Heart right ventricle (tissue), 16 donors: Measurements from ENCODE around the gene TIAL1. TPM values are rescaled to one million over a fixed set of nuclear protein-coding genes. Genes with fewer than 3 reads are reported as not detected.

Experiments
- ATAC-seq, 8 donors: fragments of 200-7000 bp; cut with Tn5 transposase; one replicate each; pipeline ENCODE4 v1.9.1; 2020; ENCODE audit warnings: mild to moderate bottlenecking in 8 of 8, moderate library complexity in 8 of 8, moderate number of reproducible peaks in 1 of 8
- DNase-seq, 2 donors: peaks; one replicate each; pipeline ENCODE4 v3.0.0-alpha.2; 2020
- H3K27ac ChIP-seq, 10 donors: fragments of 200-600 bp; sonication (generic) in 2 of 10; one replicate each; pipeline versions ENCODE4 v1.5.0 to v1.8.0; 2020 to 2022; ENCODE audit warnings: mild to moderate bottlenecking in 3 of 10
- H3K27me3 ChIP-seq, 7 donors: fragments of 200-600 bp; one replicate each; pipeline ENCODE4 v1.8.0; 2021 to 2022; ENCODE audit warnings: mild to moderate bottlenecking in 2 of 7
- H3K36me3 ChIP-seq, 9 donors: fragments of 200-600 bp; sonication (generic) in 1 of 9; one replicate each; pipeline versions ENCODE4 v1.5.0 to v1.8.0; 2020 to 2022; ENCODE audit warnings: mild to moderate bottlenecking in 2 of 9
- H3K4me1 ChIP-seq, 9 donors: fragments of 200-600 bp; sonication (generic) in 1 of 9; one replicate each; pipeline versions ENCODE4 v1.5.0 to v1.8.0; 2020 to 2022; ENCODE audit warnings: mild to moderate bottlenecking in 4 of 9
- H3K4me3 ChIP-seq, 10 donors: fragments of 200-600 bp; sonication (generic) in 2 of 10; one replicate each; pipeline versions ENCODE4 v1.5.0 to v1.8.0; 2020 to 2022; ENCODE audit warnings: mild to moderate bottlenecking in 7 of 10, moderate library complexity in 2 of 10
- H3K9me3 ChIP-seq, 11 donors: fragments of 200-600 bp in 10 of 11; sonication (generic) in 2 of 11; one replicate each; pipeline versions ENCODE4 v1.5.0 to v1.8.0; 2013 to 2022; ENCODE audit warnings: mild to moderate bottlenecking in 2 of 11, control low read depth in 1 of 11, moderate library complexity in 1 of 11
- CTCF ChIP-seq, 9 donors: fragments of 200-600 bp; sonication (generic) in 2 of 9; IDR thresholded peaks; one replicate each; pipeline versions ENCODE4 v1.5.0 to v1.8.0; 2021 to 2022; ENCODE audit warnings: antibody characterized with exemption in 9 of 9, mild to moderate bottlenecking in 5 of 9, moderate library complexity in 1 of 9
- WGBS, 2 donors: extraction: QIAGEN DNeasy Blood & Tissue Kit; methylation state at CpG; one replicate each; pipeline ENCODE4 v1.1.7; 2013; ENCODE audit warnings: inconsistent platforms in 1 of 2; 5-methylcytosine and 5-hydroxymethylcytosine counted together
- intact Hi-C, 10 donors: fragments of 100-400 bp; cut with DNase I; formaldehyde crosslinking; loops; one replicate each; pipeline versions ENCODE4 v1.11.1 to v1.14.2; 2022
- polyA plus RNA-seq, 2 donors: library from polyadenylated mRNA; stranded (reverse); fragments of 200-250 nt; gene quantifications; one replicate each; pipeline ENCODE4 v1.2.3, GENCODE V29; 2013
- total RNA-seq, 10 donors: library from RNA; stranded (reverse); fragmentation: NEBNext Ultra II Directional in 3 of 10; extraction: Animal tissue kit (Norgen Biotek cat#: 25700) in 3 of 10; gene quantifications; one replicate each; pipeline versions ENCODE4 v1.2.1 to v1.2.4, GENCODE V29; 2021 to 2023
- donor health status: Arrhythmogenic right ventricular cardiomyopathy.
- donor health status: ischemic (EF 13 %, LVEDD 7.1; RV severe dilation, severe dysfunction).
- donor health status: healthy with polysubstance abuse.
- donor health status: DM: no; HTN: yes; CAD: no.
- donor health status: DM: no; HTN: no; CAD: no.
- donor health status: ischemic (EF 25% LVEDD 6.9; RV normal size, moderate dysfunction).
- donor health status: ischemic (EF 25% LVEDD 5.7; RV mildly dilated, moderate dysfunction).
- donor health status: healthy.
- donor health status: DM: yes; HTN: yes; CAD: no.
- donor health status: Ischemic cardiomyopathy.
- donor health status: ischemic (EF 35%, LVEDD 5.7; RV mildly dilated, moderate dysfunction).
- donor health status: nonischemic (EF 11% LVEDD 7.7; RV severe dilation, severe dysfunction).
- donor health status: DM: yes; HTN: yes; CAD: no.
- donor health status: PGD.
- donor health status: ischemic (EF 29% LVEDD 5.4; RV normal size, mild dysfunction).
- donor health status: nonischemic (EF 23%, LVEDD 6.1; RV moderate dilation, normal function).

Gene TIAL1
- total and polyA plus RNA-seq, 12 donors = 35.9 to 94.6 (median 69.9) TPM

DNA sequence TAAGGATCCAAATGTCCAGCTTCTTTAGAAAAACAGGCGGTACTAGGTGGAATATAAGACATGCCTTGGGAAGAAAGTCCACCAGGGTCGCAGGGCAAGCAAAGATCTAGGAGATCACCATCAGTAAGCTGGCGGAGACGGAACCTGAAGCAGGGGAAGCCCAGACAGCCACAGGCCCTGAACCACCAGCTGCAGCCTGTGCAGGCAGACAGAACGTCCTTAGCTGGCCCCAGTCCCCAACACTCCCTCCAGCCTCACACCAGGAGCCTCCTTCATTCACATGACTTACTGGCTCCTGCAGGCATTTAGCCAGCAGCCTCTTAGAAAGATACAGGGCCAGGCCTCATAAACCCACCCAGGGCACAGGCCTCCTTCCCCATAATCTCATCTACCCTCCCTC lies 71.6 kb downstream of the TIAL1 start:
- intact Hi-C loops = no loop called here

GRCh38 chr10:119524720-119525070 lies 72.1 kb downstream of the TIAL1 start:
- DNase-seq (no peak), ATAC-seq (no peak)
- Histone ChIP-seq H3K27me3 (peaks cover 0 to 6% (median 0%) of the 10 kb centered on the region in 7 donors), H3K36me3 (peaks cover 0 to 50% (median 0%) of the 10 kb centered on the region in 9 donors), H3K9me3 (no peaks in the 10 kb centered on the region), H3K27ac (no peak overlapping the region), H3K4me3 (no peak overlapping the region), H3K4me1 (peaks cover 0 to 7% (median 0%) of the 10 kb centered on the region in 9 donors)
- TF ChIP-seq CTCF (IDR thresholded peaks at IDR 0.05) = no peak
- intact Hi-C loops = no loop called here
- WGBS, 2 donors = 93 to 94% methylated on average over 13 of the region's 13 CpGs

More for the DNA sequence above, 71.6 kb downstream of the TIAL1 start:
- TF ChIP-seq CTCF (IDR thresholded peaks at IDR 0.05) = no peak
- 89 to 97% methylated on average over 5 of the region's 5 CpGs for WGBS, 2 donors
- H3K27me3 ChIP-seq = peaks cover 0 to 4% (median 0%) of the 10 kb centered on the region in 7 donors
- ATAC-seq = no peak
- H3K36me3 ChIP-seq = peaks cover 0 to 50% (median 0%) of the 10 kb centered on the region in 9 donors
- H3K4me3 ChIP-seq = no peak overlapping the region
- peaks cover 0 to 7% (median 0%) of the 10 kb centered on the region in 9 donors for H3K4me1 ChIP-seq
- H3K9me3 ChIP-seq = no peaks in the 10 kb centered on the region
- DNase-seq = no peak
- H3K27ac ChIP-seq = no peak overlapping the region

DNA sequence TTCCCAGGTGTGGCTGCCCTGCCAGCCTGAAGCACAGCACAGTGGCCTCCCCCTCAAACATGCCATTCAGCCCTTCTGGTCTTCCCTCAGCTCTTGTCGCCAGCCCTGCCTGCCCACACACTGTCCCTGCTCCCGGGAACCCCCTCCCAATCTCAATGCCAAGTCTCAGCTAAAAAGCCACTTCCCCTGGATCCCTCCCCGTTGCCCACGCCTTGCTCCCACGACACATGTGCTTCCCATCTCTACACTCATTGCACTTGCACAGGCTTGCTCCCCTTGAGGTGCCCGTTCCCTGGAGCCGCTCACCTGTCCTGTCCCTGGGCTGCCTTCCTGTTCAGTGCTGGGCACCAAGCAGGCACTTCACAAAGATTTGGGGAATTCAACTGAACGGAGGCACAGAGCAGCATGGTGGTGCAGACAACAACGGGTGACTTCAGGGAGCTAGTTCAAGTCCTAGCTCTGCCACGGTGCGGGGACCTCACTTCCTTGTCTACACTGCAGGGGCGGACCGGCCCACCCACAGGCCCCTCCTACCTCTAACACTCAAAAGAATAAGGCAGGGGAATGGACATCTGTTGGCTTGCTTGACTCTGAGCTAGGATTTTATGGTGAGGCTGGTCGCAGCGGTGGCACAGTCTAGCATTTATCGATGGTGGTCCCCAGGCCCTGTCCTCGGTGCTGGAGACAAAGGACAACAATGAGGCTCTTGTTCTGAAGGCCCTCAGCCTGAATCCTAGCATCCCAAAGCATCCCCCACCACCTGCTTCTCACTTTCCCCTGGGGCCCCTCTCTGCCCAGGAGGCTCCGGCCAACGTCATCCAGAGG lies 72.7 kb downstream of the TIAL1 start:
- H3K27me3 ChIP-seq = peaks cover 0 to 6% (median 0%) of the 10 kb centered on the region in 7 donors
- H3K36me3 ChIP-seq = peaks cover 0 to 50% (median 0%) of the 10 kb centered on the region in 9 donors
- H3K4me3 ChIP-seq = no peak overlapping the region
- TF ChIP-seq CTCF (IDR thresholded peaks at IDR 0.05) = no peak
- peak in 3 of 8 donors; percentile 12 to 43 (median 40) for ATAC-seq
- no peak overlapping the region for H3K27ac ChIP-seq
- no peaks in the 10 kb centered on the region for H3K9me3 ChIP-seq
- no peak for DNase-seq
- intact Hi-C loops = no loop called here
- 93 to 95% methylated on average over 19 of the region's 19 CpGs for WGBS, 2 donors
- peaks cover 0 to 7% (median 0%) of the 10 kb centered on the region in 9 donors for H3K4me1 ChIP-seq

Other genes with a start within 250 kb of the TIAL1 start
- gene RGS10, start 54.2 kb downstream of the TIAL1 start, total RNA-seq = 10 to 100 TPM in 1 of 10 donors, 1 to 10 TPM in 9; 1.9 to 16.5 (median 3.6) TPM
- 1 to 10 TPM; 8.4 to 9.0 TPM for gene RGS10, start 54.2 kb downstream of the TIAL1 start, polyA plus RNA-seq
- gene BAG3, start 54.4 kb upstream of the TIAL1 start, total RNA-seq = 100 to 1,000 TPM; 115 to 191 (median 145) TPM
- 100 to 1,000 TPM in 1 of 2 donors, 10 to 100 TPM in 1; 42.5 to 193 TPM for gene BAG3, start 54.4 kb upstream of the TIAL1 start, polyA plus RNA-seq
- 10 to 100 TPM in 2 of 10 donors, 1 to 10 TPM in 8; 4.2 to 13.3 (median 7.5) TPM for gene INPP5F, start 129.1 kb upstream of the TIAL1 start, total RNA-seq
- 1 to 10 TPM; 4.0 to 4.5 TPM for gene INPP5F, start 129.1 kb upstream of the TIAL1 start, polyA plus RNA-seq